Breast epithelium (tissue), 3 donors: ENCODE results near the gene SORCS3.

ENCODE experiments used
- CTCF ChIP-seq, 3 donors: fragments of 450-650 bp; IDR thresholded peaks; one replicate each; pipeline ENCODE4 v1.5.1; 2016 to 2017; ENCODE audit warnings: antibody characterized with exemption in 3 of 3, mild to moderate bottlenecking in 3 of 3, moderate library complexity in 3 of 3
- POLR2A ChIP-seq: fragments of 450-650 bp; IDR thresholded peaks from one replicate; pipeline ENCODE4 v1.6.1; 2016; ENCODE audit warnings: antibody characterized with exemption, mild to moderate bottlenecking, moderate library complexity

DNA sequence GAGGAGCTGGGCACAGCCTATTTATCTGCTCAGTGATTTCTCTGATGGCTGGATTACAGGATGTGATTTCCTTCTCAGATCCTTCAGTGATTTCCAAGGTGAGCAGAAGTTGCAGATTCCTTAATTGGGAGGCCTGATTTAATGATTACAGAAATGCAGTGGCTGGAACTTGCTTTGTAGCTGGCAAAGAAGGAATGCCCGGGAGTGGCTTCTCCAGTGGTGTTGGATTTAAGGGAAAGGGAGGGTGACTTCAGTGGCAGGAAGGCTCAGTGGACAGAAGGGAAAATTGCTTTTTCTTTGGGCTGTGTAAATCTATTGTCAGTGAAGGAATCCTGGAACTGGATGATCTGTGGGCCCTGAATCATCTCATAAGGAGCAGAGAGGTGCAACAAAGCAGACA lies 5.1 kb downstream of the SORCS3 start:
- TF ChIP-seq CTCF (IDR thresholded peaks at IDR 0.05) (no peak), POLR2A (no peak)
